Activated T-helper 9 cell treated with anti-CD3 and anti-CD28 coated beads, Interleukin-2, amount 50 U/mL, for 16 hours (primary cell): ENCODE measurements around the gene LMBRD1.
"Not testable (repeated sequence)": the region's sequence is repeated elsewhere in the genome, so short reads cannot be mapped to it uniquely, and the experiment has no call there.

Experiments used
- DNase-seq: peaks from one replicate; pipeline ENCODE4 v3.0.0-alpha.2; 2020; ENCODE audit warnings: low read depth

The LMBRD1 gene

DNA sequence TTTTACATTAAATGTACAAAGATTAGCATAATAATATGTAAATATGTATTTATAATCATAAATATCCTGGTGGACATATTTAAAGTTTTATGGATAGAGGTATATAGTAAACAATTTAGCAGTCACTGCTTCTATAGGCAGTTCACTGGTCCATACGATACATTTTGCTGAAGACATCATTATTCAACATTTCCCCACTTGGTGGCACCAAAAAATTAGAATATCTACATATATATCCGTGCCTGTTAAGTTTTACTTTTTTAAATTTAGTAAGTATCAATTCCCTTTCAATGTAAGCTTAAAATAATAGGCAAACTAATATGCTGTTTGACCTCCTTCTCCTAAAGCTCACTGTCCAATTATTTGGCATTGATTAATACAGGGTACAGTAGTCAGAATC lies 64.2 kb downstream of the LMBRD1 start:
- DNase-seq: no peak

GRCh38 chr6:69732045-69732444 lies 64.8 kb downstream of the LMBRD1 start:
- no peak for DNase-seq

- DNase-seq: no peak
Measured at GRCh38 chr6:69729870-69730449, 66.8 kb downstream of the LMBRD1 start.

DNA sequence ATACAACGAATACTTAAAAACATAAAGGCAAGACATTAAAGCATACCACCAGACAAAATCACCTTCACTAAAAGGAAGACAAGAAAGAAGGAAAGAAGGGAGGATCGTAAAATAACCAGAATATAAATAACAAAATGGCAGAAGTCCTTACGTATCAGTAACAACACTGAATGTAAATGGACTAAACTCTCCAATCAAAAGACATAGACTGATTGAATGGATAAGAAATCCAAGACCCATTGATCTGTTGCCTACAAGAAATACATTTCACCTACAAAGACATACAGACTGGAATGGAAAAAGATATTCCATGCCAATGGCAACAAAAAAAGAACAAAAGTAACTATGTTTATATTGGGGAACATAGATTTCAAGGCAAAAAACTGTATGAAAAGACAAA lies 74.1 kb downstream of the LMBRD1 start:
- DNase-seq: no peak

DNA sequence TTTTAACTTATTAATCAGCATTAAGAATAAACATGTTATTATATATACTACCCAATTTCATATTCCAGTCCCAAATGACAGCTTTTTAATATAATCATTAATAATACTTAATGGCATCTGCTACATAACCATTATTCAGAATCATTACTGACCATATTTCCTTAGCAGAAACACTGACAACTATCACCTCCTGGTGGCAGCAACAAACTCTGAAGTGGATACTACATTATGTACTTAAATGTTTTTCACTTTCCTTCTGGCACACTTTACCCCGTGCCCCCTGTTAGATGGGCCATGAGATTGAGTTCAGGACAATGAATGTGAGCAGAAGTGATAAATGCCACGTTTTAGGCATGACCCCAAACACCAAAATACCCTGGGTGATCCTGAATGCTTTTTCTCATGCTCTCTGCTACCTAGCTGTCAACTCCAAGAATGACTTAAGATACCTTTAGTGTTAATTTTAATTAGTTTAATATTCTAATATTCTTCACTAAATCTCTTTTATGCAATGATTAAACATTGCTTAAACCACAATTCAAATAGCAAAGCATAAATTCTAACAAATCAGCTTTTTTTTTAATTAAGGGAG lies 77.1 kb downstream of the LMBRD1 start:
- no peak for DNase-seq

GRCh38 chr6:69706724-69707123 lies 90.1 kb downstream of the LMBRD1 start:
- no peak for DNase-seq

DNA sequence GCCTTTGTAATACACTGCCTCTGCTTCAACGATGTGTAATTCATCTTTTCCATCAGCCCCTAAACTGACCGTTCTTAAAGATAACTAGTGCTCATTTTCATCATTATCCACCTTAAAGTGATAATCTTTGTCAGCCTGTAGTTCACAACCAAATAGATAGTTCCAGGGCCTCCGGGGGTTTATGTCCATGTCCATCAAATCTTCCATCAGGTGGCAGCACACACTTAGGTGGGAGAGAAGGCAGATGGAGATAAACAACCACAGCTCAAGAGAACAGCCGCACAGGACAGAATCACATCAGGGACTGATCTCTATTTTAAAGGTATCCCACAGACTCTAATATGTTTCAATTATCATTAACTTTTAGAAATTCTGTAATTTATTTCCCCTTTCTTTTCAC lies 90.9 kb downstream of the LMBRD1 start:
- DNase-seq: no peak

DNA sequence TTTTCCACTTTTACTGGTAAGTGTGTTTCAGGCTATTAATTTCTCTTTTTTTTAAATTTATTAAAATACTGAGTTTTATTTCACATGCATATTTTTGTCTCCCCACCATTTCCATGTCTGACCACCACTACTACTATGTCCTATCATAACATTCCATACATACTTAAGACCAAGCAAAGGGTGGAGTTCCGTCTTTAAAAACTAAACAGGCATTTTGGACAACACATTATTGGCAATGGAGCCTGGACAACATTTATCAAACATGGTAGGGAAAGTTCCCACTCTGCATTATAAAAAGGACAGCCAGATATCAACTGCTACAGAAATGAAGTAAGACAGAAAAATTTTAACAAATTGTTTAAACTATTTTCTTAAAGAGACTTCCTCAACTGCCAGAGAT lies 91.9 kb downstream of the LMBRD1 start:
- no peak for DNase-seq

GRCh38 chr6:69699655-69700054 lies 97.2 kb downstream of the LMBRD1 start:
- DNase-seq: no peak

- no peak for DNase-seq
Measured at GRCh38 chr6:69696273-69696672, 100.5 kb downstream of the LMBRD1 start.

DNA sequence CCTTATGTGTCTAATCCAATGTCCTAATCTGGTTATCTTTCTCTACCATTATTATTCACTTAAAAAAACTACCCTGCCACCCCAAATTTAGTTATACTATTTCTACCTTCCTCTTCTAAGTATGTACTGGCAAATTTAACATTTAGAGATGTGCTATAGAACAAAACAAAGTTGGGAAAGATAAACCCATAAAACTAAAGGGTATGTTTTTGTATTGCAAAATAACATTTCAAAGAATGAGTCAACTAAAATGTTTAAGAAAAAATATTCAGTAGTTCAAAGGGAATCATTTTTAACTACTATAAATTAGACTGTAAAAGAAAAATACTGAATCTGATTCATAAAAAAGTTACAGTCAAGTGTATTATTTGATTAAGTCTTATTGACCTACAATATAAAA lies 103.0 kb downstream of the LMBRD1 start:
- no peak for DNase-seq

DNA sequence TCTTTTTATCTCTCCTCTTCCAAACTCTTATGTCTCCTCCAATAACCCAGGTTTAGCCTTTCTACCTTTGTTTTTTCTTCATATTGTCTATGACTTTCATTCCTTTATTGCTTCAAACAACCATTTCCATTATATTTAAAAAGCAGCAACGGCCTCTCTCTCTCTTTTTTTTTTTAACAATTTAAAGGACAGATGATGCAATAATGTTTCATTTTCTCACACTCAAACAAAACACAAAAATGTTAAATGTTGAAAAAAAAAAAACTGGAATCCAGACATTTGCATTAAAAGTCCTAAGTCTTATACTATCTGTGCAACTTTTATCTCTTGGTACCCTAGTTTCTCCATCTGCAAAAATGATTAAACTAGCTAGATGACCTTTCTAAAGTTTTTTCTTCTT lies 105.8 kb downstream of the LMBRD1 start:
- no peak for DNase-seq

DNA sequence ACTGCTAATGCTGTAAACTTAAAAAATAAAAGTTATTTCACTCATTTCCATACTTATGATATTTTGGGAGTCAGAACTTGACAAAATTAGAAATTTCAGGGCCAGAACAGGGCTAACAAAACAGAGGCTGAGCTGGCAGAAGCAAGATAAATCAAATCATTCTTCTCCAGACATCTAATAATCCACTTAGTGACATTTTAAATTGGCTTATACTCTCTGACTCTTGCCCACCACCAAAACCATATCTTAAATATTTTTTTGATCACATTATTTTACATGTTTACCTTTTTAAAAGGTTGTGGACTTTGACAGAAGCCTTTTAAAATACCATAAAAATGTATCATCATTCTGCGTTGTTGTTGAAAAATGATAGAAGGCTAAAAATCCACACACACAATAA lies 116.5 kb downstream of the LMBRD1 start:
- no peak for DNase-seq

GRCh38 chr6:69673298-69673697 lies 123.5 kb downstream of the LMBRD1 start:
- no peak for DNase-seq

- no peak for DNase-seq
Measured at GRCh38 chr6:69668916-69669315, 127.9 kb downstream of the LMBRD1 start.

- DNase-seq: not testable (repeated sequence)
Measured at GRCh38 chr6:69666779-69667178, 130.0 kb downstream of the LMBRD1 start.

- DNase-seq: no peak
Measured at GRCh38 chr6:69665437-69665836, 131.4 kb downstream of the LMBRD1 start.

- DNase-seq: no peak
Measured at GRCh38 chr6:69664551-69664950, 132.3 kb downstream of the LMBRD1 start.

GRCh38 chr6:69663215-69663614 lies 133.6 kb downstream of the LMBRD1 start:
- DNase-seq: no peak

GRCh38 chr6:69650703-69651102 lies 146.1 kb downstream of the LMBRD1 start:
- DNase-seq: no peak

GRCh38 chr6:69647726-69648125 lies 149.1 kb downstream of the LMBRD1 start:
- no peak for DNase-seq

DNA sequence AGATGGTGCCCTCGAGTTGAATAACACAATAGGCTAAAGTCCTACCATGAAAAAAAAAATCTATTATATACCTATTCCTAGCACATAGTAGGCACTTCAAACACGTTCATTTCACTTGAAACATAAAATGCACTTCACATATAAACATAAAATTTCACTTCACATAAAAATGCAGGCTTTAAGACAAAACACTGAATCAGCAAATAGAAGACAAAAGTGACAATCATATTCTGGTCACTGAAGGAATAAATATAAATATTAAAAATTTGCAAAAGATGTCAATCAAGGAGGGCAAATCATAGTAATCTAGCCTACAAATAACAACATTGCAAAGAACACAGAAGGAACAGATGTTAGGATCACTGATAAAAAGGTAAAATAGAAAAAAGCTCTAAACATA lies 153.1 kb downstream of the LMBRD1 start:
- no peak for DNase-seq

DNA sequence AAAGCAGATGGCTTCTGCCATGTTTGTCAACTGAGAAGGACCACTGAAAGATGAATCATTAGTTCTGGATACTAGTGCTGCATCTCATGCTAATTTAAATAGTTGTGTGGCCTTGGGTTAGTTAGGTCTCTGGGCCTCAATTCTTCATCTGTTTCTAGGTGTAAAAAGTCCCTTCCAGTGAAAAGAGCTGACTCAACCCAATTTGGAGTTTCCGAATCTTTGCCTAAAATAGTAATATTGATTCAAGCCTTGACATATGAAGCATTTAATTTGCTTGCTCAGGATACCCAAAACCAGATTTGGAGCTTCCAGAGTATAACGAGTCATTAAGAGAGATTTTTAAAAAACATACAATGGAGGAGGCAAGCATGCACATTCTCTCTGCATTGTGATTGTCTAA lies 163.9 kb downstream of the LMBRD1 start:
- DNase-seq: no peak

DNA sequence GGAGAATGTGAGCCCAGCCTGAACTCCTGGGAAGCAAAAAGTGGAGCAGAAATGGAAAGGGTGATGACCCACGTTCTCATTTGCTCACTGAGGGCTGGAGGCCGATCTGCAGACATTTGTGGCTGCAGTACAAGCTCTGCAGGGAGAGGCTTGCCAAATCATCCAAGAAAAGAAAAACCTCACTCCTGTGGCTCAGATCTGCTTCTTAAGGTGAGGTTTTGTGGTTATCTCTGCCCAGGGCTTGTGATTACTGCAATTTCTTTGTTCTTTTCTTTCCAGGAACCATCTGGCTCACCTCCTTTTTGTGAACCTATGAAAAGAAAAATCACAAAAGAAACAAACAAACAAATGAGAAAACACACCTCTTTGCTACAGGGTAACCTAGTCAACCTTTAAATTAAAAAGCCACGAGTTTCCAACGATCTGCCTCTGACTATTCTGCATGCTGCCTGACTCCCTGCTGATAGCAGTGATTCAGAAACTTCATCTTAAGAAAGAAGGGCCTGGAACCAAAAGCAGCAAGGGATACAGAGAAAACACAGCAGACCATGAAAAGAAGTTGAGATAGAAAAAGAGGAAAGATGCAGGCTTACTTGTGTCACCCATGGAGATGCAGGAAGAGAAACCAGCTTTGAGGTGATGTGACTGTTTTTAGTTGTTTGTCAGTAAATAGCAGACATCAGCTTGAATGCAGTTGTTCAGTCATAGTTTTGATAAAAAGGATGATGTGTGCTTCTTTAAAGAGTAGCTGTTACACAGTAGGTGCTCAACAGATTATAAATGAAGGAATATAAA lies 165.1 kb downstream of the LMBRD1 start:
- DNase-seq: no peak
